Measurements from ENCODE around the gene RELL1.

GRCh38 chr4:37733240-37733867 lies 47.2 kb upstream of the RELL1 start:
- TF ChIP-seq MXI1 (IDR thresholded peaks at IDR 0.05; ENCODE audit: low read depth, low read length) (no peak), EGR1 (IDR thresholded peaks at IDR 0.05; ENCODE audit: borderline replicate concordance in 1 of 2, low read depth in 2 of 2, low read length in 2 of 2) (no peak), ZSCAN29 (IDR thresholded peaks at IDR 0.05) (no peak), PBX3 (IDR thresholded peaks at IDR 0.05; ENCODE audit: insufficient replicate concordance, low read depth, low read length) (no peak), IKZF1 (conservative IDR thresholded peaks at IDR 0.05) (no peak), CTCF (IDR thresholded peaks at IDR 0.05 in 2 of 3, conservative IDR thresholded peaks at IDR 0.05 in 1 of 3; ENCODE audit: control insufficient read depth in 2 of 3, extremely low read depth in 1 of 3, insufficient read depth in 1 of 3, low read depth in 3 of 3, low read length in 3 of 3) (no peak)
